Stimulated activated CD4-positive, alpha-beta T cell treated with anti-CD3 and anti-CD28 coated beads, Interleukin-12 subunit alpha, Interleukin-12 subunit beta, amount 100 ng/mL, for 48 hours (primary cell): ENCODE results near the gene RNF217.
"Not testable (repeated sequence)": the region's sequence is repeated elsewhere in the genome, so short reads cannot be mapped to it uniquely, and the experiment has no call there.

Experiments
- DNase-seq, 3 donors: peaks; one replicate each; pipeline ENCODE4 v3.0.0-alpha.2; 2020; ENCODE audit warnings: low read depth in 2 of 3, low spot score in 1 of 3

Gene RNF217

DNA sequence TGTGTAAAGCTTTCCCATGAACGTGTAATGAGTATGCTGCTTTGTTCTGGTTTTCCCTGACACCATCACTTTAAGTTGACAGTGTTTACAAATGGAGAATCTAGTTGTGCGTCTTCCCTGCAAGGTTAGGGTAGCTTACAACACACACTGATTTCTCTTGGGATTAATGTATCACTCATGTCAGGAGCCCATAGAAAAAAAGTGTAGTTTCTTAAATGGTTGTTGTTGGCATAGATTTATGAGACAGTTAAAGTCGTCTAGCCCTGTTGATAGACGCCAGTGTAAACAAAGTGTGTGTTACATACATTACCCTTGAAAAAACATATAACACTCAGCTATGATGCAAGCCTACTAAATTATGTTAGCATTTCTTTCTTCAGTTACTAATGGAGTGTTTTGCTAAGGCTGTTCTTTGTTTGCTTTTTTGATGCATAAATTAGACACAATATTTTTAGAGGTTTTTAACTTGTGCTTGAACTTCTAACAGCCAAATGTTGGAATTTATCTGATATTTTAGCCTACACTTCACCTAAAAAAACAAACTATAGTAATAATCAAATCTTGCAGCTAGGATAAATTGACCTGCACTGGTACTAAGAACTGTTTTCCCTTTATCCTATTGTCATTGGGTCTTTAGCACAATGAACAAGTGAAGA is 88.6 kb downstream of the RNF217 start:
- no peak for DNase-seq

DNA sequence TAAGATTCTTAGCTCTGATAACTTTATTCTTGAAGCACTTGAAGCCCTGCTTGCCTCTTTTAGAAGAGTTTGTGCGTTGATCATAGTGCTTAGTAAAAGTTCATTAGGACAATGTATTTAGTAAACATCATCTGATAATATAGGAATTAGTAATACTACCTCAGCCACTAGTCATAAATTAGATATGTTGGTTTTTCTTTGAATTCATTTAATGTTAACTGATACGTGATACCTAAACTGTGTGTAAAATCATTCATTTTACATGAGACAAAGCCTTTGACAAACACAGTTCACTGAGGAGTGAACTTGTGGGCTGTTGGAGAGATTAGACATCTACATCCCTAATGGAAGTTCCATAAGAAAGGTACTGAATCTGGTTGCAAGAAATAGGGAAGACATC is 91.6 kb downstream of the RNF217 start:
- DNase-seq, result no peak

DNA sequence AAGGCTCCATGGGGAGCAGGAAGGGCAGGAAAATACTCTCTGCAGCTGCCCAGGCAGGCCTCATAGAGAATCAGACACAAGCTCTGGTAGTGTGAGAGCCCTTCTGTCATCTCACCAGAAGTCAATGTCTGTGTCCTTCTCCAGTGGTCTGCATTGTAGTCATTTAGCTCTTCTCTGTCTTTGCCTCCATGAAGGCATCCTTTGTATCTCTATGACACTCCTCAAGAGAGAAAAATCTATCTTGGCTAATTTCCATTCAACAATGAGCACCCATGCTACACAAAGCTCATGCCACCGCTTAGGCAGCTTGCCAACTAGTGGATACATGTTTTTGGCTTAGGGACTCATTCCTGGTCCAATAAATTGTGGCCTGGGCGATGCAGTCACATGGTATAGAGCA is 92.1 kb downstream of the RNF217 start:
- no peak for DNase-seq

DNA sequence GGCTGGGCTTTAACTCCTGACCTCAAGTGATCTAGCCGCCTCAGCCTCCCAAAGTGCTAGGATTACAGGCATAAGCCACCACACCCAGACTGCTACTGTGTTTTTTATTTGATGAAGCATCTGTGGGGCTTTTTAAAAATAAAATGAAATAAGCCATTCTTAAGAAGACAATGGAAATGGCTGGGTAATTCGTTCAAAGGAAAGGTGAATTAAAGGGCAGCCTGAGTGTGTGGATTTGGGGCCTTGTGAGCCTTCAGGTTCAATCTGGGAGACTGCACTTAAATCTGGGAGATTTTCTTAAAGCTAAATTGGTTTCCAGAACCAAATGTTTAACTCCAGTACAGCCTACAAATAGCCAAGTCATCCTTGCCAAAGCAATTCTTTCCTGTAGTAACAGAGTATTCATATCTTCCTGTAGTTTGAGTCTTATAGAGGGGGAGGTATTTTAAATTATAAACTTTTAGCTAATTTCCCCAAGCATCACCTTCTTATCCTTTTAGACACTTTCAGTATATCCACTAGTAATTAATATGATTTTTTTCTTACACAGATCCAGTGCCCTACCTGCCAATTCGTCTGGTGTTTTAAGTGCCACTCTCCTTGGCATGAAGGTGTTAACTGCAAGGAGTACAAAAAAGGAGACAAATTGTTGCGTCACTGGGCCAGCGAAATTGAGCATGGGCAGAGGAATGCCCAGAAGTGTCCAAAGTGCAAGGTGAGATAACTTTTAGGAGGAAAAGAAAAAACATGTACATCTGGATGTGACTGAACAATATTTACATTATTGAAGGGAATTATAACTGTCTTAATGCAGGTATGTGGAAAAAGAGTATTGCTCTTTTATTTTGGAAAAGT is 95.4 kb downstream of the RNF217 start:
- no peak for DNase-seq

DNA sequence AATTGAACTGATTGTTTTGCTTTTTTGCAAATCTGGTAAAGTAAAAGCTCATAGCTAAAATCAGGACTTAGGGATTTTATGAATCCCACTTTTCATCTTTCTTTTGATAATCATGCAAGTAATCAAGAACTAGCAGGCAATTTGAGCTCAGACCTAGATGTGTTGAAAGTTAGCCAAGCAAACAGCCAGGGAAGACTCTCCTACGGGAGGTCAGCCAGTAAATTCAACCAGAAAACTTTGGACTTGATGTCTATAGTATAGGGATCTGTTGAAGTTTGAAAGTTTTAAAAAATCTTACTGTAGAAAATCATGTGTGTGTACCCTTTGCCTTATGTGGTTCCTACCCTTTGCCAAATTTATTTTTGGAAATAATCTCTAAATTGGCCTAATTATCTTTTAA is 96.3 kb downstream of the RNF217 start:
- no peak for DNase-seq

DNA sequence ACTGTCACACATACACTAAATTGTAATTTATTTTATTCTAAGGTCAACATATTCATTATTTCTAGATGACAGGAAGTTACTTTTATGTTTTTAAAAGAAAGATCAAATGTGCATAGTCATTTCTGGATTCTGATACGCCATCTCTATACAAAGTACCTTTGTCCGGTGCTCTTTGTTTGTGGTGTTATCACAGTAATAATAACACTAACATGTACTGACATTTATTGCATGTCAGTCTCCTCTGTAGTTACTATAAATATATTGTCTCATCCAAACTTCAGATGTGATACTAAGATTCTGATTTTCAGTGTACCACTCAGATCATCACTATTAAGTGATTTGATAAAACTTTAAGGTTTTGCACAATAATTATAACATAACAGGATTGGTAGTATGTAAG is 101.1 kb downstream of the RNF217 start:
- DNase-seq, result no peak

DNA sequence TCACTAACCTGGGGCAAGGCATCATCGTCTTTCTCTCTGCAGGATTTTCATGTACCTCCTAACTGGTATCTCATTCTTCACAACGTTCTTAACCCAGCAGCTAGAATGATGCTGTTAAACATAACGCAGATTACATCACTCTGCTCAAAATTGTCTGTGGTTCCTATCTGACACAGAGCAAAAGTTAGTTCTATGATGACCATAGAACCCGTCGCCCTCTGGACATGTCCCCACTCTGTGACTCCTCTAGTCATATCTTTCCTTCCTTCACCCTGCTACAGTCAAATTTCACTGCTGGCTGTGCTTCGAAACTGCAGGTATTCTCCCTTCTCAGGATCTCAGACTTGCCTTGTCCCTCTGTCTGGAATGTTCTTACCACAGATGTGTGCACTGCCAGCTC is 103.9 kb downstream of the RNF217 start:
- no peak for DNase-seq

DNA sequence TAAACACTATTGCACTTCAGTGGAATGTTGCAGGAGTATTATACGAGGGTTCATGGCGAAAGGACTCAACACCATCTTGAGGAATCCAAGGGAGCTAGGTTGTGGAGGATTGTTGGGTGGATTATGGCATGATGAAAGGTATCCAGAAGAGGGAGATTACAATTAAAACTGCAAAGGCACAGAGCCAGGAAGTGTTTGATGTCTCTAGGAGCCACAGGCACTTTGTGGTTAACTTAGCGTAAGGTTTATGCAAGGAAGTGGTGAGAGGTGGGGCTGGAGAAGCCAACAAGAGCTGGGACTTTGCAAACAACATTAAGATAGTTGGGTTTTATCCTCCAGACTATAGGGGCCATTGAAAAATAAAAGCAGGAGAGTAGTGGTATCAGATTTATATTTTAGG is 104.7 kb downstream of the RNF217 start:
- DNase-seq, result no peak

DNA sequence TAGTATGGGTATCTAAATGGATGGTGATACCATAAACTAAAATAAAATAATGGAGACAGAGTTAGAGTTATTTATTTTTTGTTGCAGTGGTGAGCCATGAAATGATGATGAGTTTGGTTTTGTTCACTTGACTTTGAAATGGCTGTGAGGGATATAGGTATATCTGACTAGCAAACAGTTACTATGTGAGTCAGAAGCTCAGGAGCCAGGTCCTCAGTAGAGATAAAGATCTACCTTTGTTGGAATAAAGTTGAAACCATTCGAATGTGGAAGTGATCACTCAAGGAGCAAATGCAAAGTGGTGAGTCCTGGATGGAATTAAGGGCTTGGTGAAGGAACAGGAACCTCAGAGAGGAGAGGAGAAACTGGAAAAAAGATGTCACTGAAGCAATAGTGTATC is 105.3 kb downstream of the RNF217 start:
- DNase-seq, result no peak

DNA sequence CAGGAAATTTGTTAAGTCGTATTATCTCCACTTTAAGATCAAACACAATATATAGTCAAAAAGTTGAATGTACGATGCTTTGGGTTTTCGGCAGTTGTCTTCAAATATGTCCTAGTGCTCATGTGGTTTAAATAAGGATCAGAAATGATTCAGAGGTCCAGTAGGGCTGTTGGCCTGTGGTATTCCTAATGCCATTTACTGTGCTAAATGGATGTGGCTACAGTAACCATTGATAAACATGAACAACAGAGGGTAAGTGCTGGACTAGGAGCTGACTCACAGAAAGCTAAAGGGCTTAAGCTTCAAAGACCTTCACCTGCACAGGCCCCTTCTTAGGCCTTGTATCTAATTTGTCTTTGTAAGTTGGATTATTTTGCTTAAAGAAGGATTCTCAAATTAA is 110.8 kb downstream of the RNF217 start:
- no peak for DNase-seq

DNA sequence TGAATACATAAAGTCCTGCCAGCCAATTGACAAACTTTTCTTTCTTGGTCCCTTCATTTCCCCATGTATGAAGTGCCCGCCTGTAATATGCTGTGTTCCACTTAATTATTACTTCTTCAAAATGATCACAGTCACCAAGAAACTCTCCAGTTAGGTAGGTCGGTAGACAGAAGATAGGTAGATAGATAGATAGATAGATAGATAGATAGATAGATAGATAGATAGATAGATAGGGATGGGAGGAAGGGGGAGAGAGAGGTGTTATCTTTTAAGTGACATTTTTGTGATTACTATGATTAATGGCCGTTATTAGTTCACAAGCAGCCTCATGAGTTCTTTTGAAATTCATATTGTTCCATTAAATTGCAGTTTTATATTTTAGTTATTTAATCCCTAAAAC is 111.9 kb downstream of the RNF217 start:
- DNase-seq, result no peak

DNA sequence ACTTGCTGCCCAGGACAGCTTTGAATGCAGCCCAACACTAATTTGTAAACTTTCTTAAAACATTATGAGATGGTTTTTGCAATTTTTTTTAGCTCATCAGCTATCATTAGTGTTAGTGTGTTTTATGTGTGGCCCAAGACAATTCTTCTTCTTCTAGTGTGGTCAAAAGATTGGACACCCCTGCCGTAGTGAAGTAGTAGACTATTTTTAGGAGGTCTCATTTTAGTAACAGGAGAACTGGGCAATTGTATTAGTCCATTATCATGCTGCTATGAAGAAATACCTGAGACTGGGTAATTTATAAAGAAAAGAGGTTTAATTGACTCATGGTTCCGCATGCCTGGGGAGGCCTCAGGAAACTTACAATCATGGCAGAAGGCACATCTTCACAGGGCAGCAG is 112.8 kb downstream of the RNF217 start:
- not testable (repeated sequence) for DNase-seq

DNA sequence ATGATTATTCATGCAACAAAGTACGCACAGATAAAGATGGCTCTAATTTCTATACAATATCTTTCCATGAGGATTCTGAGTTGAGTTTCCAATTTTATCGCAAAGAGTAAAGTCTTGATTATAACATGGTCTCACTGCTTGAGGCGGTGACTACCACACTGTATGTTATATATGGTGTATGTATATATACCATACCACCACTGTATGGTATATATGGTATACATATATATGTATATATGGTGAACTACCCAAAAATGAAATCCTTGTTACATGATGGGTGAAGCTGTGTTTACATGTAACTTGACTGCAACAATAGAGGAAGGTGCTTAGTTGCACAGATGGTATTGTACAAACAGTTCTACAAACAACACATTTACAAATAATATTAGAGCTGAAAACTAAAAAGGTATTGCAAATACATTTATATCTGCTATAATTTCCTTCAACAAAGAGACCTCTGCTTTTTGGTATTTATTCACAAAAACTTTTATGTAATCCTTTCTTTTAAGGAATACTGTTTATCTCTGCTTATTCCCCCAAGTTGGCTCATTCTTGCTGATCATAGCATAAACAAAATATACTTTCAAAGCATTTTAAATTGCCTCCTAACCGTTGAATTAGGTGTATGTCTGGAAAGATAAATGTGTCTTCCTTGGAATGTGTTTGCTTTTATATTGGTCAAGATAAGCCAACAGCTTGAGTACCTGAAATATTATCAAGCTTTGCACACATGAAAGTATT is 113.7 kb downstream of the RNF217 start:
- no peak for DNase-seq

DNA sequence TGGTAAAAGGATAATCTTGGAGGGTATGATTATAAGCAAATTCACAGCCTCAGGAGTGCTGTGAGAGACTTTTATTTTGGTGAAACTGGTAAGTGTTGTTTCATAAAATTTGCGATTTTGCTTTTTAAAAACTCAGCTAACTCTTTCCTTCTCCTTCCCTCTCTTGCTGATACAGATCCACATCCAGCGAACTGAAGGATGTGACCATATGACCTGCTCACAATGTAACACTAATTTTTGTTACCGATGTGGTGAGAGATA is 114.2 kb downstream of the RNF217 start:
- DNase-seq, result no peak

DNA sequence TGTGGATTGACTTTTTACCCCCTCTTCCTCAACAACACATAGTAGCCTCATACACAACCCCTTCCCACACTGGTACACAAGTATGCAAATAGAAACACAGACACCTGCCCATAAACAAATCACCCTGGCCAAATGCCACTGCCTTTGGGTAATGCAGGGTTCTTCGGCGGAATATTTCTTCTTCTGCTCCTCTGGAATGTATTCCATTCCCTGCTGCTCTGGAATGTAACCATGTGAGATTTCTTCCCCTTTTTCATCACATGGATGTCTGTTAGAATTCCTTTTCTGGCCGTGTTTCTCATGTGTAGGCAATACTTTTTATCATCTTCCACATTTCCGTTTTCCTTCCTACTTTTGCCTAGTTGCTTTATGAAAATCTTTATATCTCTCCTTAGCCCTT is 115.2 kb downstream of the RNF217 start:
- DNase-seq, result no peak

DNA sequence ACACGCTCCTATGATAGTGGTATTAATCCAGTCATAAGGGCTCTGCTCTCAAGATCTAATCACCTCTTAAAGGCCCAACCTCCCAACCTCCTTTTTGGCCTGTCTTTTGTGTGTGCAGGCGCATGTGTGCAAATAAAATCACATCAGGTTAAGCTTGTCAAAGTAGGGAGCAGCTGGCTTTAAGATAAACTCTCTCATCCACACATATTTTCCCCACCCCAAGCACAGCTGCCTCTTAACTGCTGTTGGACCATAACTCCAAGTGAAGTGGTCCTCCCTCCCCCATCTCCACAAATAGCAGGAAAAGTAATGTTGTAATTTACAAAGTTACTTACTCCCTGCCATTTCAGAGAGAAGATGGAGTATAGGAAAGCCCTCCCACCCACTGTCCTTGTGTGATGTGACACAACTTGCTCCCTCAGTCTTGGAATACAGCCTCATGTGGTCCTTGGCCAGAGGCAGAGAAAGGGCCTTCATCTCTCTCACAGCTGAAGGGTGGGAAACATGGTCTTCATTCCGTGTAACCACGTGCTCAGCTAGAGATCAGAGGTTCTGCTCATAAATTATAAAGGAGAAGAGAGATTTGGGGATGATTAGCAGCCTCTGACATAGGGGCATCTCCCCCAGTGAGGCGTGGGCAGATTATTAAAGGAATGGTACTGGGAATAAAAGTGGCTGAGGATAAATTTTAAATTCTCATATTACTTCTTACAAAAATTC is 116.5 kb downstream of the RNF217 start:
- no peak for DNase-seq

DNA sequence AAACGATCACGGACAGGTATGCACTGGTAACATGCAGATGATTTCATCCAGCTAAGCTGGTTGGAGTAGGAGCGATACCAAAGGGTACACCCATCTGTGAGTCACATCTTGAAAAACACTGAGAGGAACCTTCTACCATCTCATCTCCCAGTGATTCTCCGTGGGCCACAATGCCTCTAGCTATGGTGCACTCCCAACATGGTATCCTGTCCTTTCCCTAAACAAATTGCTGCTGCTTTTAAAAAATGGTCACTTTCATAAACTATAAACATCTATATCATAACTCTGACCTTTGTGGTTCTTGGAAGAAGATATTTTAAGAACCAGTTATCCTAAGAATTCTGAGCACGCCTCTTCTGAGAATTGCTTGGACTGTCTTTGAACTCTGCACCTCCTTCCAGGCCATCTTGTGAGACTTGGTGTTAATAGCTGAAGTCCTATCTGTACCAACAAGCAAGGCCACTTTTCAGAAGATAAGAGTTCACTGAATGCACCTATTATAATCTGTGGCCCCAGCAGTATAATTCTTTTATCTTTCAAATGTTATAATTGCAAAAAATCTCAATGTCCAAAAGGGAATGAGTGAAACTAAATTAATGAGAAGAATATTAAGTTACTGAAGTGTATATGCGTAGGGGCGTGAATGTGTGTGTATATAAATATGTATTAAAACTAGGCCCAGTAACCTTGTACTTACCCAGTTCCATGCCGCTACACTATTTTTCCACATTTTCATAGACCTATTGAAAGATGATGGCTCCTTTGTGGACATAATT is 120.9 kb downstream of the RNF217 start:
- DNase-seq, result no peak

DNA sequence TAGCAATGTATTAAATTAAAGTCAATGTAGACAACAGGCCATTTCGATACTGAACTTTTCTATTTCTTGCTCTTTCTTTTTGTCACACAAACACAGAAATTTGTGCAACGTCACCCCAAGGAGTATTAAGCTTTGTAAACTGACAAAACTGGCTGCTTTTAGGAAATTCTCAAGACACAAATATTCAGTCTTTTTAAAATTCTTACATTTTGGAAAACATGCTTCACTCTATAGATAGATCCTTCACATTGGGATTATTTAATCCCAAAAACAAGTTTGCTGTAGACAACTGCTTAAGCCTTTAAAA is 121.4 kb downstream of the RNF217 start:
- no peak for DNase-seq

DNA sequence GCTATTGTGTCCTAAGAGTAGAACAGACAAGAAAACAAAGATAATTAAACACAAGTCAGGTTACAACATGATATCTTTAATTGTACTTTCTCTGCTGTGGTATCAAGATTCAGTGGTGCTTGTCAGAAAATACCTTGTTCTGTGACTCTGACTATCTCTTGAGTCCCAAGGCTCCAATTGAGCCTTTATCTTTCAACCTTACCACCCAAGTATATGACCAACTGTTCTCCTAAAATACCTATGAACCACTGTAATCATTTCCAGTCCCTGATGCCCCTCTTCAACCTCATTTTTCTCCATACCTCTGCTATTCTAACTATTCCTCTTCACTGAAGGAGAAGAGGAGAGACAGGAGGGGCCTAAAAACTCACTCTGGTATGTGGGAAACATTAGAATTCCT is 124.5 kb downstream of the RNF217 start:
- DNase-seq, result no peak

DNA sequence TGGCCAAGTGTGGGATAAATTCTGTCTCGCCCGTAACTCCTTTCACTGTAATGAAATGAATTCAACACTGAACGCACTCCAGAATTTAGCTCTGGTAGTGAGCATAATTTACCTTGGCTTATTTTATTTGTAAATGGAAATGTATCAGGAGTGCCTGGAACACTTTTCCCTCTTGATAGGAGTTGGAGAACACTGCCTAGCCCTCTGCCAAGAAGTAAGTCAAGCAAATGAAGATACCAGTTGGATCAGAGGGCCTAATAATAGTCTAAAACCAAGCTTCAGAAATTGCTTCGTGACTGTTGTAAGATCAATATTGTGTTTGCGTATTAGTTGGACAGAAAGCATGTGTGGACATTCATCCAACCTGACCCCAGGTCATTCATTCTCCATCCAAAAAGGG is 126.7 kb downstream of the RNF217 start:
- DNase-seq, result no peak

DNA sequence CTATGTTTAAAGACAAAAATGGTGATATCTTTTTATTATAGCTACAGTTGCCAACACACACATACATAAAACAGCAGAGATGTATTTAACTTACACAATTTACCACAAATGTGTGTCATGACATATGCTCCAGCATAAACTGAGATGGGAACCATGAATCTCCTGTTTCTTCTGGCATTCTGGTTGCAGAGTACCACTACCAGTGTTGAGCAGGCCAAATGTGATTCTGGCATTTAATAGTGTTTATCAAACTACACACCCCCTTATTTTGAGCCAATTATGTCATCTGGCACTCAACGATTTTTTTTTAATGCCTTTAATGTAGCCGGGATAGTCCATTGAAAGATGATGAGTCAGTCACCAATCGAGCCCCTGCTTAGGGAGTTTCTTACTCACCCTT is 132.3 kb downstream of the RNF217 start:
- DNase-seq, result no peak
